Measurements from ENCODE around the gene ITIH2.
"Not testable (repeated sequence)": the region's sequence is repeated elsewhere in the genome, so short reads cannot be mapped to it uniquely, and the experiment has no call there.

ITIH2 gene

DNA sequence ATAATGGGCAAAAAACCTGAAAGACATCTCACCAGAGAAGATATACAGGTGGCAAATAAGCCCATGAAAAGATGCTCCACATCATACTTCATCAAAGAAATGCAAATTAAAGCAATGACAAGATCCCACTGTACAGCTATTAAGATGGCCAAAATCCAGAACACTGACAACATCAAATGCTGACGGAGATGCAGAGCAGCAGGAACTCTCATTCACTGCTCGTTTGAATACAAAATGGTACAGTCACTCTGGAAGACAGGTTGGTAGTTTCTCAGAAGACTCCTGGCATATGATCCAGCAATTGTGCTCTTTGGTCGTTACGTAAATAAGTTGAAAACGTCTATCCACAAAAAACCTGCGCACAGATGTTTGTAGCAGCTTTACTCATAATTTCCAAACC is 49.1 kb downstream of the ITIH2 start:
- no peak for DNase-seq

DNA sequence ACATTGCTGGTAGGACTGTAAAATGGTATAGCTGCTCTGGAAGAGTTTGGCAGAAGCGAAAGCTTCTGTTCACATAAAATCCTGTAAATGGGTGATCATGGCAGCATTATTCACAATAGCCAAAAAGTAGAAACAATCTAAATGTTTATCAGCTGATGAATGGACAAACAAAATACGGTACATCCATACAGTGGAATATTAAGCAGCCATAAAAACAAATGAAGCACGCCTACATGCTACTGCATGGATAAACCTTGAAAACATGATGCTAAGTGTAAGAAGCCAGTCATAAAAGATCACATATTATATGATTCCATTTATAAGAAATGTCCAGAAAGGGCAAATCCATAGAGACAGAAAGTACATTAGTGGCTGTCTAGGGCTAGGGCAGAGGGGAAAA is 52.0 kb downstream of the ITIH2 start:
- DNase-seq: no peak

DNA sequence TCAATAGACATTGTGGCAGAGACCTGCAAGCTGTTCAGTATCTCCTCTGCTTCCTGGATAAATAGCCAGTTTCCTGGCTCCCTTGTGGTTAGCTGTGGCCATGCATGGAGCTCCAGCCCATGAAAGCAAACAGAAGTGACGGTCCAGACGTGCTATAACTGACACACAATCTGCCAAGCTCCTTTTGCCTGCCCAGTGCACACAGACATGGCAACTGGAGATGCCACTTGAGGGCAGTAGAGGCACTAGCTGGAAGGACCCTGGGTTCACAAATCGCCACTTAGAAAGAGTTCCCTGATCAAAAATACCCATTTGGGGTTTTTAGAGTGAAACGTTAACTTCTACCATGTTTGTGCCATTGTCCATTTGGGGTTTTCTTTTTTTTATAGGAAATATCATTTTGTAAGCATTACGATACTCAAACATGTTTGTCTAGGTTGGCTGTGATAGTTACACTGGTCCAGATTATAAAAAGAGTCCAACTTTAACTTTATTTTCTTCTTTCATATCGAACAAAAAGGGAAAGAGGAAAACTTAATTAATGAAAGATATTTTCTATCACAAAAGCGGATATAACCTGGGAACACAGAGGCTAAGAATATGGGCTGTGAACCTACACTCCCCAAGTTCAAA is 53.4 kb downstream of the ITIH2 start:
- peak; percentile 22 for DNase-seq

DNA sequence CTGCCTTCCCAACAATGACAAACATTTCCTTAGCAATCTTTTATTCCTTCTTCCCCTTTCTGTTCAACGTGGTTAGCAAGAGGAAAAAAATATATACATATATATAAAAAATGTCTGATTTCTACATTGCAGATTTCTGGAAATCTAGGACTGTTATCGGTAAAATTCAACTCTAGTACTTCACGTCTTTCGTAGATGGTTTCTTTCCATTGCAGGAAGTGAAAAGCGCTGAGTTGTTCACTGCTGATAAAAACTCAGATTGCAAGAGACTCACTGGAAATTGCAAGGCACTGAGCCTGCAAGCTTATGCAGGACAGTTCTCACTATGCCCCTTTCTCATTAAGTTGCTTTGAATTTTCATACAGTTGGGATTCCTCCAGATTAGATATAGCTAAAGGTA is 60.8 kb downstream of the ITIH2 start:
- DNase-seq: no peak

DNA sequence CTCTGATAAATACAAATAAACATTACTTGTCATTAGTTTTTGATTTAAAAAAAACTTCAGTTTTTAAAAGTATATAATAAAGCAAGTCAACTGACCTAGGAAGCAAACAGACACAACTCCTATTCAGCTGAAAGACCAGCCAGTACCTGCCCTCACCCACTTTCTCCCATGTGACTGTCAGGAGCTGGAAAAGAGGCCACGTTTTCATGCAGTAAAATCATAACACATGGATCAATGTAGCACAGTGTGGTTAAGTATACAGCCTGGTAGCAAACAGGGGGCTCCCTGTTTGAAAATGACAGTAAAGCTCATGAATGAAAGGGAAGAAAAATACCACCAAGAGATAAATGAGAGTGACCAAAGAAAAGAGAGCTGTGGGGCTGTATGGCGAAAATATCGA is 63.1 kb downstream of the ITIH2 start:
- no peak for DNase-seq

DNA sequence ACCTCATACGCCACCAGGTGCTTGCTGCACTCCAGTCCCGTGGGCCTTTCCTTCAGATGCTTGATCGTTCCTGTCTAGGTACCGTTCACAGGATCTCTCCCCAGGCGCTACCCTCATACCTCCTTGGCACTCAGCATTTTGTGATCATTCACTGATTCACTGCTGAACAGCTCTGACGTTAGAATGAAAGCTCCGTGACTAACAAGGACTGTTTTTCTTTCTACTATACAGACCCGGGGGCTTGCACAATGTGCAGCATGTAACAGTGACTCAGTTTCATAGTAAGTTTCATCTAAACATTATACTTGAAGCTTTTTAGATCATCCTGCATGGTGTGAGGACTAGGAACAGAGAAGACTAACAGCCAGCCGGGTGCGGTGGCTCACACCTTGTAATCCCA is 64.1 kb downstream of the ITIH2 start:
- no peak for DNase-seq

DNA sequence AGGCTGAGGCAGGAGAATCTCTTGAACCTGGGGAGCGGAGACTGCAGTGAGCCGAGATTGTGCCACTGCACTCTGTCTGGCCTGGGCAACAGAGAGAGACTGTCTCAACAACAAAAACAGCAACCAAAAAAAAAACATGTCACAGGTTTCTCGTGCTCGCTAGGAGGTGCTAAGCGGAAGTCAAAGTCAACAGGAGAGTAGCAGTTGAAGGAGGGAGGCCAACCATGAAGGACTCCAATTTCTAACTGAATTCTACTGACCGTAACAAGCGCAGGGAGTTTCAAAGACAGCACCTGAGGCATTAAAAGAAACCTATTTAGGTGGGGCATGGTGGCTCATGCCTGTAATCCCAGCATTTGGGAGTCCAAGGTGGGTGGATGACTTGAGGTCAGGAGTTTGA is 65.3 kb downstream of the ITIH2 start:
- DNase-seq: no peak

DNA sequence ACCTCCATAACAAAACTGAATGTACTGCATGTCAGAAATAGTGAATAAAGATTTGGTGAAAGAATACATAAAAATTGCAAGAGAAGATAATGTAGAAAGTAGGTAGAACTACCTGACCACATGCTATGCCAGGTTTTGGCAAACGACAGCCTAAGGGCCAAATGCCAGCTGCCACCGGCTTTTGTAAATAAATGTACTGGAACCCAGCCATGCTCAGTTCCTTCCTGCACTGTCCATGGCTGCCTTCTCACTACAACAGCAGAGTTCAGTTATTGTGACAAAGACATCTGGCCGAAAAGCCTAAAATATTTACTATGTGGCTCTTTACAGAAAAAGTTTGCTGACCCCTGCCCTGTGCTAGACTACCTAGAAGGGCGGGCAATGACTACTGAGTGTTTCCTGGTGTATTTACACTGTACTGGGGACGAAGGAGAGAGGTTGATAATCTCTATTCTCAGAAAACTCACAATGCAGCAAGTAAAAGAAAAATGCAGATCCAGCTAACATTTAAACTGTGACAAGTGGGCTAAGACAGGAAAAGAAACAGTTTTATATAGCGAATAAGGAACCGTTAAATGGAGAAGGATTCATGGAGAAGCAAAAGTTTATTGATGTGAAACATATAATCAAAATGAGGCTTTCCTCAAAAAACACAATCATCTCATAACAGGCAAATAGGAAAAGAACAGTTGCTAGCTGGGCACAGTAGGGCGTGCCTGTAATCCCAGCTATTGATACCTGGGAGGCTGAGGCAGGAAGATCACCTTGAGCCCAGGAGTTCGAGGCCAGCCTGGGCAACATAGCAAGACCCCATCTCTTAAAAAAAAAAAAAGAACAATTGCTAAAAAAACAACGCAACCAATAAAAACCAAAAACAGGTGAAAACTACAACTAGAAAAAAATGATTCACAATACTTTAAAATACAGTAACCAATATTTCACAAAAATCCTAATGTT is 71.0 kb downstream of the ITIH2 start:
- no peak for DNase-seq

DNA sequence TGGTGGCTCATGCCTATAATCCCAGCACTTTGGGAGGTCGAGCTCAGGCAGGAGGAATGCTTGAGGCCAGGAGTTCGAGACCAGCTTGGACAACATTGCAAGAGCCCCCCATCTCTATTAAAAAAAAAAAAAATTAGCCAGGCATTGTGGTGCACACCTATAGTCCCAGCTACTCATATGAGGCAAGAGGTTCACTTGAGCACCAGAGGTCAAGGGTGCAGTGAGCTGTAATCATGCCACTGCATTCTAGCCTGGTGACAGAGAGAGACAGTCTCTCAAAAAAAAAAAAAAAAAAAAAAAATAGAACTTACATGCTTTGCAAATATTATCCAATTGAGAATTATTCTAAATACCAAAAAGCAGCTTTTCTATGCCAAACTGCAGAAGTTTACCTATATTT is 73.7 kb downstream of the ITIH2 start:
- DNase-seq: no peak

DNA sequence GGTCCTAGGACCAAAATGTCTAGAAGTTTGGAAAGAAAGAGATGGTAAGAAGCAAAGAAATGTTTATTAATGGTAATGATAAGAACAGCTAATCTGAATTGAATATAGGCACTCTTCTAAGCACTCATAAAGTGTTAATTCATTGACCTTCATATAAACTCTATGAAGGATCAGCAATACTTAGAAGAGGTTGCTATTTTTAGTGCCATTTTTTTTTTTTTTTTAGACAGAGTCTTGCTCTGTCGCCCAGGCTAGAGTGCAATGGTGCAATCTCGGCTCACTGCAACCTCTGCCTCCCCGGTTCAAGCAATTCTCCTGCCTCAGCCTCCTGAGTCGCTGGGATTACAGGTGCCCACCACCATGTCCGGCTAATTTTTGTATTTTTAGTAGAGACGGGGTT is 79.1 kb downstream of the ITIH2 start:
- DNase-seq: not testable (repeated sequence)

DNA sequence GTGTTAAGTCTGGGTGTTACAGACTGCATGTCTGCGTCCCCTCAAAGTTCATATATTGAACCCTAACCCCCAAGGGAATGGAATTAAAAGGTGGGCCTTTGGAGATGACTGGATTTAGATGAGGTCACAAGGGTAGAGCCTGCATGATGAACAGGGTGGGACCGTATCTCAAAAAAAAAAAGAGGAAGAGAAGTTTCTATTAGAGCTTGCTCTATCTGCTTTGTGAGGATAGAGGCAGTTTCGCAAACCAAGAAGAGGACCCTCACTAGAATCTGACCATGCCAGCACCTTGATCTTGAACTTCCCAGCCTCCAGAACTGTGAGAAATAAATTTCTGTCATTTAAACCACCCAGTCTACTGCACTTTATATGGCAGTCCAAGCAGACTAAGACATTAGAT is 83.3 kb downstream of the ITIH2 start:
- DNase-seq: no peak

DNA sequence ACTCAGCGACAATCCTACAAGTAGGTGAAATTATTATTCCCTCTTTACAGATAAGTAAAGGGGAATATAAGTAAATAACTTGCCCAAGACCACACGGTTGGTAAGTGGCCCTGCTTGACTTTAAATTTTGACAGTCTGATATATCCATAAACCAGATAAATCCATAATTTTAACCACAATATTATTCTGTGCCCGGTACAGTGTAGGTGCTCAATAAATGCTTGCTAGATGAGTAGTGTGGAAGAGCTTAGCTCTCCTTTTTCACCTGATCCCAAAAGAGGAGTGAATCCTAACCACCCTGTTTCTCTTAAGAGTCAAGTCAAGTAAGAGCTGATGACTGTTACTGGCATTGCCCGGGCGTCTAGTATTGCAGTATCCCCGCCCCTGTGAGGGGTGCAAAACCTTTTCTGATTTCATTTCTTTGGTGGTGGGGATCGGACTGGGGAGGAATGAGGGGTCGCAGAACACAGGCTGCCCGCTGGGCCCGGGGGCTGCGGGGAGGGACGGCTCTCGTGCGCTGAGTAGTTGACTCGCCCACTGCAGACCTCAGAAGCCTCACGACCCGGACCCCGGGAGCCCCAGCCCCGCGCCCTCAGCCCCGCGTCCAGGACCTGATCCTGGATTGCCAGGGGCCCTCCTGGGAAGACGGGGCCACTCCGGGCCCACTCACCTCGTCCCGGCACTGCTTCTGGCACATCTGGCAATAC is 84.2 kb downstream of the ITIH2 start:
- DNase-seq: peak; percentile 24

DNA sequence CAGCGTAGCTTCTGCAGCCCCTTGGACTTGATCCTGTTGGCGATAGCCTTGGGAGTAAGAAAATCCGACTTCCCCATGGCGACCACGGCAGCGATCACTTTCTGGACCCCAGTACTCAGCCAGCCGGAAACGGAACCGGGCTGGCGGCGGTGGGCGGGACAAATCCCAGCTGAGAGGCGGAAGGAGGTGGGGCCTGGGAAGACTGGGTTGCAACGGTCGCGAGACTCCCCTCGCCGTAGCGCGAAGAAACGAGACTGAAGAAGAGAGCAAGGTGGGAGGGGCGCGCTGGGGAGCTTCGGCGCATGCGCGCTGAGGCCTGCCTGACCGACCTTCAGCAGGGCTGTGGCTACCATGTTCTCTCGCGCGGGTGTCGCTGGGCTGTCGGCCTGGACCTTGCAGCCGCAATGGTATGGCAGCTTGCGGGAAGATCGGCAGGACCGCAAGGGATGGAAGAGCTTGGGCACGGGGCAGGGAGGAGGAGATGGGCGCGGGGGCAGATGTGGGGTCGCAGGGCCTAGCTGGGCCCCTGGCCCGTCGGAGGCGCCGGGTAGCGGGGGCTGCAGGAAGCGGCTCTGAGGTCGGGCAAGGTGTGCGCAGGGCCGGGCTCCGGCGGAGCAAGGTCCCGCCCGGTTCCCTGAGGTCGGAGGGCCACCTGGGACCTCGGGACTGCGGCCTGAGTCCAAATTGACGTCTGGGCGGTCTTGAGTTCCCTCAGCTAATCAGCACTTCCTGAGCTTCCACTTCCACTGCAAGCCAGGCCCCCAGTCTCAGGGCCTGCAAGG is 84.9 kb downstream of the ITIH2 start, which contains the start of the genes ATP5F1C and KIN:
Gene ATP5F1C (plus strand): TSS at position 321 of the 782 bp plus-strand sequence. CDS start 31 bp downstream, at position 352.
Gene KIN (minus strand): TSS at position 137 of the 782 bp plus-strand sequence. CDS start 60 bp downstream, at position 77.
- DNase-seq: peak; percentile 98

DNA sequence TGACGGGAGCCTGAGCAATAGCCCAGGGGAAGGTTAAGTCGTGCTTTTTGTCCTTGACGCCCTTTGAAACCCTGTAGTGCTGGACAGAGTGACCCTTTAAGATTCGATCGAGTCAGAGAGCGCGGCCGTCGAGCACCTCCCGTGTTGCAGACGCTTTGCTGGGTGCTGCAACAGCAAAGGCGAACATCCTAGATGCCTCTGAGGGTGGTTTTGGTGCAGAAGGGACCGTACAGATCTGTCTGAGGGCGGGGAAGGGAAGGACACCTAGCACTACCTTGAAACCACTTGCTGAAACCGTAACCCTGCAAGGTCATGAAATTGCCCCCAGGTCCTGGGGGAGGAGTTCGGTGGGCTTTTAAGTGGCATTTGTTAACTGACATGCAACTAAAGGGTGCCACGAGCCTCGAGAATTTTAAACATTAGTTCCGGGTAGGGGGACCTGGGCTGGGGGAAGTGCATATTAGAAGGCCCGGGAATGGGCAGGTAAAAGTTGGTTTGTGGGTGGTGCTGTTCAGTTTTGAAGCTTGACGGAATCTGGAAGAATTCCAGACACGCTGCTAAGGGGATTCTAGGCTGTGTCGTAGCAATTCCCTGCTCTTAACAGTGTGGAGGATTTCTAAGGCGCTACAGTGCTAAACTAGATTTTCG is 85.6 kb downstream of the ITIH2 start:
- DNase-seq: no peak

DNA sequence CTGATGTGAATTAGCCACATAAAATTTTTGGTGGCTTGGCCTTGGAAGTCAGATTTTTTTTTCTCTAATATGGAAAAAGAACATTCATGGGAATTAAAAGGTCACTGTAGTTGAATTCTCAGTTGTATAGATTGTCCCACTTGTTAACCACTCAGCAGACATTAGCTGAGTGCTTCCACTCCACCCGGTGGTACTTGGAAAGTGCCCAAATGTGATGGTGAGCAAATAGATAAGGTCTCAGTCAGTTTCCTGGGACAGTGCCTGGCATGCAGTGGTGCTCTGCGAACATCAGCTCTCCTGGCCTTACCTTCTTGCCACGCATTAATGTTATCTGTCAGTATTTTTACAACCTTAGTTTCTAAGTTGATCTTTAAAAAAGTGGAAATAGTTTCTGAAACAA is 86.3 kb downstream of the ITIH2 start:
- DNase-seq: no peak

DNA sequence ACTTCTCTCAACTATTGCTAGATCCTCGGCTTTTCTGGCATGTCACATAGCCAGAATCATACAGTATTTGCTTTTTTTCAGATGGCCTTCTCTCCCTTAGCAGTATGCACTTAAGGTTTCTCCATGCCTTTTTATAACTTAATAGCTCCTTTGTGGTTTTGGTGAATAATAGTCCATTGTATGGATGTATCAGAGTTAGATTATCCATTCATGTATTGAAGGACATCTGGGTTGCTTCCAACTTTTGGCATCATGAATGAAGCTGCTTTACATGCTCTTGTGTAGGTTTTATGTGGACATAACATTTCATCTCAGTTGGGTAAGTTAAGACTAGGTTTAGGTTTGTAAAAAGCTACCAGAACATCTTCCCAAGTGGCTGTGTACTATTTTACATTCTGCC is 89.4 kb downstream of the ITIH2 start:
- no peak for DNase-seq

DNA sequence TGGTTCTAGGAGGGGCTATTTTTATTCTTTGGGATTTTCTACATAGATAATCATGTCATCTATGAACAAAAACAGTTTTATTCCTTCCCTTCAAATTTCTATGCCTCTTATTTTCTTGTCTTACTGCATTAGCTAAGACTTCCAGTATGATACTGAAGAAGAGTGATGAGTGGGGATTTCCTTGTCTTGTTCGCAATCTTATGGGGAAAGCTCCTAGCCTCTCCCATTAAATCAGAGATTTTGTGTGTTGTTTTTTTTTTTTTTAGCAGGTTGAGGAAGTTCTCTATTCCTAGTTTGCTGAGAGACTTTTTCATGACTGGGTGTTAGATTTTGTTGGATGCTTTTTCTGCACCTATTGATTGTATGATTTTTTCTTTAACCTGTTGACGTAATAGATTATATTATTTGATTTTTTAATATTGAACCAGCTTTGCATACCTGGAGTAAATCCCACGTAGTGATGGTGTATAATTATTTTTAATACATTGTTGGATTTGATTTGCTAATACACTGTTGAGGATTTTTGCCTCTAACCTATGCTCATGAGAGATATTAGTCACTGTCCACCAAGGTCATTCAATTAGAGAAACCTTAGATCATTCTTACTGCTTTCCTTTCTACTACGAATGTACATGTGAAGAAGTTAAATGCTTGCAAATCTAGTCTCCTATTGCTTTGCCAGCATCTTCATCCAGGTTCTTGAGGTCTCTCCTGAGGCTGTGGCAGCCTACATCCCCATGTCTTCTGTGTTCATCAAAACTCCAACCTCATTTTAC is 91.3 kb downstream of the ITIH2 start:
- no peak for DNase-seq

DNA sequence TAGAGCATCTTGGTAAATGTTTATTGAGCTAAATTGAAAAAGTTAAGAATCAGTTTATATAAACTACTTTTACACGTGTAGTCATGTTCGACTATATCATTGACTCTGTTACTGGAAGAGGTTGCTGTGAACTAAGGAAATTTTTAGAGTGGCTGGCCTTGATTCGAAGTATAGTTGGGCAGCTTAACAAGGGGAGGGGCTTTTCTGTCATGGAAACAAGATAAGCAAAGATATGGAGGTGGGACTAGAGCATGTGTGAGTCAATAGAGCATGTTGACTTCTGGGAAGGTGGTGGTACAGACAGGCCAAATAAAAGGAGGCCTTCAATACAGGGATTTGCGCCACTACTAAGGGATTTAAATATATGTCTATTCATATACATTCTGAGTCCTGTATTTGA is 92.5 kb downstream of the ITIH2 start:
- DNase-seq: no peak

DNA sequence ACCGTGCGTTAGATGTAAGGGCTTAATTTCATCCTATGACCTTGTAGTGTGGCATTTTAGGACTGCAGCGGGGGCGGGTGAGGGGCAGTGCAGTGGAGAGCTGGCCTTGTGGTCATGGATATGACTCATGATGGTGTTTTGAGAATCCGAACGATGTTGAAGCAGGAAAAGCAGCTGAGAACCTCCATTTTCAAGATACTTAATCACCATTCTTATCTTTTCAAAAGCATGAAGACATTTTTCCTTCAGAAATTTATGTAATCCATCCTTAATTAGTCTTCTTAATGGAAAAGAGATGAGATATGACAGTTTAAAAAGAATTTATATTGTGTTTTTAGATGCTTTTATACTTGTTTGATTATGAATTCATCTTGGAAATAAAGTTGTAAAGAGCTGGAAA is 94.5 kb downstream of the ITIH2 start:
- DNase-seq: no peak
